ENCODE measurements around the gene KRTAP25-1. TPM values are rescaled to one million over a fixed set of nuclear protein-coding genes. Genes with fewer than 3 reads are reported as not detected.

KRTAP25-1 gene
- total RNA-seq, 1 experiment from 2014 or later: not detected

DNA sequence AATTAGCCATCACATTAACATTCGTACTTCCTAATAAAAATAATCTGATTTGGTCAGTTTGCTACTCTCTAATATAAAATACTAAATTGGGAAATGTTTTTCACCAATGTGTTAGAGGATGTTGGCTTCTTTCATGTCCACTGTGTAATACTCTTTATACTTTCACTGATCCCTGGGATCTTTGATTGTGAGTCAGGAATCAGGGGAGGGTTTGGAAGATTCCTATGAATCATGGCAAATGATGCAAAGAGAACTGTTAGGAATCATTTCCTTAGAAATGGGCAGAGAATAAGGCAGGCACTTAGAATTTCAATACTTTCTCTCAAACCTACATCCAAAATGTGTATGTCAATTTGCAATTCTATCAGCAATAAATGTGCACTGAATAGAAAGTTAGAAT lies 37.5 kb downstream of the KRTAP25-1 start:
- no peak for DNase-seq (ENCODE audit: extremely low read depth, low read depth)

GRCh38 chr21:30249936-30250335 lies 39.4 kb downstream of the KRTAP25-1 start:
- no peak for DNase-seq (ENCODE audit: extremely low read depth, low read depth)

- no peak for DNase-seq (ENCODE audit: extremely low read depth, low read depth)
Observed at GRCh38 chr21:30248844-30249243, 40.5 kb downstream of the KRTAP25-1 start.

GRCh38 chr21:30245061-30245460 lies 44.3 kb downstream of the KRTAP25-1 start:
- no peak for DNase-seq (ENCODE audit: extremely low read depth, low read depth)

- no peak for DNase-seq (ENCODE audit: extremely low read depth, low read depth)
Observed at GRCh38 chr21:30243691-30244090, 45.6 kb downstream of the KRTAP25-1 start.

DNA sequence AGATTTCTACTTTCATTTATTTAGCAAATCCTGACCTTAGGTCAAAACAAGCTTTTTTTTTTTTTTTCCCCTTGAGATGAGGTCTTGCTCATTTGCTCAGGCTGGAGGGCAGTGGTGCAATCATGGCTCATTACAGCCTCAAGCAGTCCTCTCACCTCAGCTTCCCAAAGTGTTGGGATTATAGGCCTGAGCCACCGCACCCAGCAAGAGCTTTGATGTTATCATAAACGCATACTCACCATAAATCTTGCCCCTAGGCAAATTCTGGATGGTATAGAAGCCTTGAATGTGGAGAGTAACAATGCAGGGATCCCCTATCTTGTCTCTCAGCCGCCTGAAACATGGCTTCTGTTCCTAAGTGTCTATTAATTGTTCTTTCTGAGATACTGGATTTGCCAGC lies 48.7 kb downstream of the KRTAP25-1 start:
- DNase-seq (ENCODE audit: extremely low read depth, low read depth): no peak

Other genes starting within 250 kb of the KRTAP25-1 start
- not detected in 2 replicates for gene CLDN17, start 122.7 kb downstream of the KRTAP25-1 start, total RNA-seq (2014; rRNA removed; shearing (Covaris generic))
- not detected in 2 replicates for gene CLDN8, start 73.4 kb downstream of the KRTAP25-1 start, total RNA-seq (2014; rRNA removed; shearing (Covaris generic))
- not detected in 2 replicates for gene KRTAP24-1, start 6.6 kb downstream of the KRTAP25-1 start, total RNA-seq (2014; rRNA removed; shearing (Covaris generic))
- gene KRTAP26-1, start 30.8 kb upstream of the KRTAP25-1 start, total RNA-seq (2014; rRNA removed; shearing (Covaris generic)): not detected in 2 replicates
- not detected in 2 replicates for gene KRTAP27-1, start 48.2 kb upstream of the KRTAP25-1 start, total RNA-seq (2014; rRNA removed; shearing (Covaris generic))
- gene KRTAP23-1, start 59.1 kb upstream of the KRTAP25-1 start, total RNA-seq (2014; rRNA removed; shearing (Covaris generic)): not detected in 2 replicates
- not detected in 2 replicates for gene KRTAP13-2, start 82.8 kb upstream of the KRTAP25-1 start, total RNA-seq (2014; rRNA removed; shearing (Covaris generic))
- not detected in 2 replicates for gene KRTAP13-1, start 106.5 kb upstream of the KRTAP25-1 start, total RNA-seq (2014; rRNA removed; shearing (Covaris generic))
- gene KRTAP13-3, start 136.4 kb upstream of the KRTAP25-1 start, total RNA-seq (2014; rRNA removed; shearing (Covaris generic)): not detected in 2 replicates
- gene KRTAP13-4, start 140.7 kb upstream of the KRTAP25-1 start, total RNA-seq (2014; rRNA removed; shearing (Covaris generic)): not detected in 2 replicates
- not detected in 2 replicates for gene KRTAP15-1, start 150.8 kb upstream of the KRTAP25-1 start, total RNA-seq (2014; rRNA removed; shearing (Covaris generic))
- gene KRTAP19-1, start 190.9 kb upstream of the KRTAP25-1 start, total RNA-seq (2014; rRNA removed; shearing (Covaris generic)): not detected in 2 replicates
- gene KRTAP19-2, start 197.9 kb upstream of the KRTAP25-1 start, total RNA-seq (2014; rRNA removed; shearing (Covaris generic)): not detected in 2 replicates
- gene KRTAP19-3, start 202.5 kb upstream of the KRTAP25-1 start, total RNA-seq (2014; rRNA removed; shearing (Covaris generic)): not detected in 2 replicates
- gene KRTAP19-4, start 207.7 kb upstream of the KRTAP25-1 start, total RNA-seq (2014; rRNA removed; shearing (Covaris generic)): not detected in 2 replicates
- gene KRTAP19-5, start 212.6 kb upstream of the KRTAP25-1 start, total RNA-seq (2014; rRNA removed; shearing (Covaris generic)): not detected in 2 replicates

All from NCI-H460 (cell line).